ENCODE measurements around the gene FBXO15.

FBXO15 gene

GRCh38 chr18:74147779-74148542 is at the start of gene FBXO15, which contains the start of gene TIMM21:
Gene FBXO15, minus strand, starts transcription at chr18:74147834. Its CDS starts 49 bp downstream, at chr18:74147785.
Gene TIMM21, plus strand, starts transcription at chr18:74148523. Its CDS starts 286 bp downstream, at chr18:74148809.
- DNase-seq (ENCODE audit: low read depth): peak; percentile 91
- TF ChIP-seq CTCF (IDR thresholded peaks at IDR 0.05; ENCODE audit: low read depth, low read length, missing control alignments): no peak

GRCh38 chr18:74196220-74197119 is 48.8 kb upstream of the FBXO15 start:
- no peak for DNase-seq (ENCODE audit: low read depth)
- peak; percentile 72 for TF ChIP-seq CTCF (IDR thresholded peaks at IDR 0.05; ENCODE audit: low read depth, low read length, missing control alignments)
- no peak overlapping the region; the same call in 1 of the 2 replicates for H3K4me3 ChIP-seq (ENCODE audit: low read depth, low read length)

More at GRCh38 chr18:74147779-74148542, at the start of gene FBXO15, which contains the start of gene TIMM21:
- H3K4me3 ChIP-seq (ENCODE audit: low read depth, low read length): peak within 1 kb of the TSS; percentile 98

GRCh38 chr18:74194691-74195090 is 47.1 kb upstream of the FBXO15 start:
- DNase-seq (ENCODE audit: low read depth): no peak
- no peak overlapping the region for H3K4me3 ChIP-seq (ENCODE audit: low read depth, low read length)
- no peak for TF ChIP-seq CTCF (IDR thresholded peaks at IDR 0.05; ENCODE audit: low read depth, low read length, missing control alignments)

GRCh38 chr18:74191577-74191976 is 43.9 kb upstream of the FBXO15 start:
- TF ChIP-seq CTCF (IDR thresholded peaks at IDR 0.05; ENCODE audit: low read depth, low read length, missing control alignments): no peak
- DNase-seq (ENCODE audit: low read depth): no peak
- H3K4me3 ChIP-seq (ENCODE audit: low read depth, low read length): no peak overlapping the region

GRCh38 chr18:74190086-74190485 is 42.5 kb upstream of the FBXO15 start:
- TF ChIP-seq CTCF (IDR thresholded peaks at IDR 0.05; ENCODE audit: low read depth, low read length, missing control alignments): no peak
- no peak for DNase-seq (ENCODE audit: low read depth)
- no peak overlapping the region for H3K4me3 ChIP-seq (ENCODE audit: low read depth, low read length)

GRCh38 chr18:74186661-74187060 is 39.0 kb upstream of the FBXO15 start:
- no peak for TF ChIP-seq CTCF (IDR thresholded peaks at IDR 0.05; ENCODE audit: low read depth, low read length, missing control alignments)
- H3K4me3 ChIP-seq (ENCODE audit: low read depth, low read length): no peak overlapping the region
- DNase-seq (ENCODE audit: low read depth): no peak
